Activated CD4-positive, alpha-beta T cell treated with anti-CD3 and anti-CD28 coated beads, Interleukin-2, amount 10 ng/mL, durations not matched to agents 7 days and 5 days (primary cell): ENCODE results near the gene SMAD7. TPM values are rescaled to one million over a fixed set of nuclear protein-coding genes. Genes with fewer than 3 reads are reported as not detected.
"Not testable (repeated sequence)": the region's sequence is repeated elsewhere in the genome, so short reads cannot be mapped to it uniquely, and the experiment has no call there.

ENCODE experiments used
- CTCF ChIA-PET: fragments of 350-600 bp; sonication (Branson Sonifier 250); formaldehyde crosslinking; loops from one replicate; lab custom pipeline; 2021; ENCODE audit warnings: antibody characterized with exemption; lab: Charles Lee
- POLR2A ChIA-PET: fragments of 350-600 bp; sonication (Branson Sonifier 250); formaldehyde crosslinking; loops from one replicate; lab custom pipeline; 2021; ENCODE audit warnings: antibody characterized with exemption; lab: Charles Lee
- DNase-seq: peaks from one replicate; pipeline ENCODE4 v3.0.0-alpha.2; 2020
- H3K27ac Mint-ChIP-seq: one replicate; pipeline ENCODE4 v1.8.0; 2021; ENCODE audit warnings: mild to moderate bottlenecking, moderate library complexity, mixed read lengths
- H3K27me3 Mint-ChIP-seq: one replicate; pipeline ENCODE4 v1.8.0; 2021; ENCODE audit warnings: mixed read lengths
- H3K36me3 Mint-ChIP-seq: one replicate; pipeline ENCODE4 v1.8.0; 2021; ENCODE audit warnings: low read depth, mixed read lengths
- H3K4me1 Mint-ChIP-seq: one replicate; pipeline ENCODE4 v1.8.0; 2021; ENCODE audit warnings: mixed read lengths
- H3K4me3 Mint-ChIP-seq: one replicate; pipeline ENCODE4 v1.8.0; 2021; ENCODE audit warnings: mild to moderate bottlenecking, moderate library complexity, mixed read lengths
- H3K9me3 Mint-ChIP-seq: one replicate; pipeline ENCODE4 v1.8.0; 2021; ENCODE audit warnings: mixed read lengths
- total RNA-seq, 2 experiments: library from RNA; stranded (reverse); gene quantifications; one replicate each; pipeline ENCODE4 v1.2.3, GENCODE V29; 2021

The SMAD7 gene
- total RNA-seq, 2 experiments from 2014 or later, result 19.5 to 21.7 TPM

DNA sequence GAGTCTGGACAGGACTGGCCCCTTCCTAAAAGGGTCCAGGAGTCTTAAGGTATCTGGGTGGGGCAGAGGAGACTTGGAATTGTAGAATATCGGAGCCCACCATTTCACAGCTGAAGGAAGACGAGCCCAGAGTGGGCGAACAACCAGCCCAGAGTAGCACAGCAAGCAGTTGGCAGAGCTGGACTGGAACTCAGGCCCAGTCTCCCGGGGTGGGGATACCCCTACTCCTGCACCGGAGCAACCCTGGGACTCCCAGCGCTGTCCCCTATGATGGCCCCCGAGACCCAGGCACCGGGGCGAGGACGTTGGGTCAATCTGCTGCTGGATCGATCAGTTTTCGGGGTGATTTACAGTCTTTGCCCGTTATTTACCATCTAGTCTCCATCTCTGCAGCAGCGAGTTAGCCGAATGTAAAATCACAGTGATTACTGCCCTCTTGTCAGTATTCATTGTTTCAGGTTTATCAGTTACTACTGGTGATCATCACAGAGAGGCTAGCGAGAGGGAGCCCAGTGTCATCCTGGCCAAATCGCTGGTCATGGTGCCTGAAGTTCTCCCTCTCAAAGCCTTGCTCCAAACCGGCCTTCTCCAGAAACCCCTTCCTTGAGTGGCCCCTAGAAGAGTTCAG, 75.3 kb downstream of the SMAD7 start:
- Mint-ChIP-seq H3K4me1 (peaks cover 6% of the 10 kb centered on the region), H3K4me3 (no peak overlapping the region), H3K9me3 (no peaks in the 10 kb centered on the region), H3K36me3 (no peaks in the 10 kb centered on the region), H3K27ac (no peak overlapping the region), H3K27me3 (peaks cover 2% of the 10 kb centered on the region)
- POLR2A ChIA-PET, result no interaction called here
- no peak for DNase-seq
- CTCF ChIA-PET, result interaction anchor here (1.9 kb wide), 1 partner anchor 85 kb away, joined by 4 read pairs; no protein-coding TSS in a partner anchor

DNA sequence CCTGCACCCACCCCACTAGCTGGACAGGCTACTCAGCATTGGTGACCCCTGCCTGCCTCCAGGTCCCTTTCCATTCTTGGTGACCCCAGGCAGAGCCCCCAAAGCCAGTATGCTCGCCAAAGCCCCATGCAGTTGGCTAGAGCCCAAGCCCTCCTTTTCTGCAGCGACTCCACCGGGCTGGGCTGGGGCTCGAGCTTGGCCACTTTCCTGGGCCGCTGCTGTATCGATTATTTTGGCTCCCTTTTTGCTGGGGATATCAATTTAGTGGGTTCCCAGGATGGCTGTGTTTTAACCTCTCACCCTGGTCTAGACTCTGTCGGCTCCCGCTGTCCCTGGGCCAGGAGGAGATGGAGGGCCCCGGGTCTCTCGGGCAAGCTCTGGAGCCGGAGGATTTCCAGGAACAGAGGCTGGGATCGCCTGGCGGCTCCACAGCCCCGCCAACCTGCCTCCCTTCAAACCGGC, 76.0 kb downstream of the SMAD7 start:
- H3K27ac Mint-ChIP-seq, result no peak overlapping the region
- H3K9me3 Mint-ChIP-seq, result no peaks in the 10 kb centered on the region
- H3K4me3 Mint-ChIP-seq, result no peak overlapping the region
- POLR2A ChIA-PET, result no interaction called here
- H3K4me1 Mint-ChIP-seq, result peaks cover 1% of the 10 kb centered on the region
- H3K27me3 Mint-ChIP-seq, result peaks cover under 1% of the 10 kb centered on the region
- CTCF ChIA-PET, result interaction anchor here (1.1 to 1.5 kb wide), 2 partner anchors 9 to 13 kb away, joined by 3 read pairs; no protein-coding TSS in a partner anchor
- H3K36me3 Mint-ChIP-seq, result no peaks in the 10 kb centered on the region
- DNase-seq, result no peak

DNA sequence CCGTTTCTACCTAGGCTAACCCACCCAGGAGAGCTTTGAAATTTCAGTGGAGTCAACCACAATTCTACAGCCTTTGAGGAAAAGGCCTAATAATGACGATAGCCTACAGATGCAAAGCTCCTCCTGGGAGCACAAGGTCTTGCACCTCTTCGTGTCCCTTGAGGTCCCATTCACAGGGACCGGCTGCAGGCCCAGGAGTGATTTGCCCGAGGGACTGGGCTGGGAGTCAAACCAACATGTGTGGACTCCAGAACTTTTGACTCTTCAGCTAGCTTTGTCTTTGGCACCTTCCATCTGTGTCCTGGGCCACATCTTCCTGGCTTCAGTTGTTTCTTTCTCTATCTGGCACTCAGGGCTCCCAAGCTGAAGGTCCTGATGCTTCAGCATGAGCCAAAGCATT, 76.5 kb downstream of the SMAD7 start:
- CTCF ChIA-PET, result interaction anchor here (1.1 to 1.5 kb wide), 3 partner anchors 9 to 14 kb away, joined by 3 read pairs; no protein-coding TSS in a partner anchor
- H3K4me1 Mint-ChIP-seq, result peaks cover 1% of the 10 kb centered on the region
- no peak for DNase-seq
- H3K4me3 Mint-ChIP-seq, result no peak overlapping the region
- H3K9me3 Mint-ChIP-seq, result no peaks in the 10 kb centered on the region
- no peaks in the 10 kb centered on the region for H3K27me3 Mint-ChIP-seq
- POLR2A ChIA-PET, result no interaction called here
- no peaks in the 10 kb centered on the region for H3K36me3 Mint-ChIP-seq
- H3K27ac Mint-ChIP-seq, result no peak overlapping the region

DNA sequence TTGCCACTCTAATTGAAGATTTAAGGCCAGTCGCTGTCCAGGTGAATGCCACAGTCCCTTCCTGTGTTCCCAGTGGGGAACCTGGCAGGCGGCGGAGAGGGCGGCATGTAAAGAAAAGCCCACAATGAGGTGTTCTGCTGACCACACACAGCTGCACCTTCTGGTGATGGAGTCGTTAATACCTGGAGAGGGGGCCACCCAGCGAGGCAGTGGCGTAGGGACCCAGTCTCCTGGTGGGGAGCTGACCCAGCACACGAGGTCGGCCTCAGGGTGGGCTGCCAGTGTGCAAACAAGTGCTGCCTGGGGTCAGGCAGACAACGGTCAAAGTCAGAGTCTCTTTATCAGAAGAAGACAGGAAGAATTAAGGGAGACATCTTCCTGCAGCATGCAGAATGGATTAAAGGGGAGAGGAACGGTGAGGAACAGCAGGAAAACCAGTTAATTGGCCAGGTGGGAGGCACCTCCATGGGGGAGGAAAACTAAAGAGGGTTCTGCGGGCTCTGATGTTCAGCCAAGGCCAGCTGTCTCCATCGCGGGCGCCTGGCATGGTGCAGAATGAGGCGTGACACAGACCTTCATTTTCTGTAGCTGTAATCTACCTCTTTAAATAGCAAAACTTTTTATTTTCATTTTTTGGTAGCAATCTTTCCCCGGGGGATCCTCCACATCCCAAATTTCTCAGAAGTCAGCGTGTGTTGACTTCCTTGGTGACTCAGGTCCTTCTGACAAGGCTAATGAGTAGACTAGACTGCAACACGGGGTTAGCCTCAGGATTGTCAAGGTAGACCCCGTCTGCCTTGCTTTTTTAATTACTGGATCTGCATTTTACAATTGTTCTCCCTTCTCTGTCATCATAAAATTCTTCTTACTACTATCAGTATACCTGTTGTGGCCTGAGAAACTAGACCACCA, 78.3 kb downstream of the SMAD7 start:
- Mint-ChIP-seq H3K27ac (no peak overlapping the region), H3K27me3 (no peaks in the 10 kb centered on the region), H3K4me1 (peaks cover 16% of the 10 kb centered on the region), H3K36me3 (no peaks in the 10 kb centered on the region), H3K9me3 (no peaks in the 10 kb centered on the region), H3K4me3 (no peak overlapping the region)
- no peak for DNase-seq
- CTCF ChIA-PET, result interaction anchor here (1.4 kb wide), 2 partner anchors 16 to 40 kb away, joined by 3 read pairs; no protein-coding TSS in a partner anchor
- POLR2A ChIA-PET, result no interaction called here

DNA sequence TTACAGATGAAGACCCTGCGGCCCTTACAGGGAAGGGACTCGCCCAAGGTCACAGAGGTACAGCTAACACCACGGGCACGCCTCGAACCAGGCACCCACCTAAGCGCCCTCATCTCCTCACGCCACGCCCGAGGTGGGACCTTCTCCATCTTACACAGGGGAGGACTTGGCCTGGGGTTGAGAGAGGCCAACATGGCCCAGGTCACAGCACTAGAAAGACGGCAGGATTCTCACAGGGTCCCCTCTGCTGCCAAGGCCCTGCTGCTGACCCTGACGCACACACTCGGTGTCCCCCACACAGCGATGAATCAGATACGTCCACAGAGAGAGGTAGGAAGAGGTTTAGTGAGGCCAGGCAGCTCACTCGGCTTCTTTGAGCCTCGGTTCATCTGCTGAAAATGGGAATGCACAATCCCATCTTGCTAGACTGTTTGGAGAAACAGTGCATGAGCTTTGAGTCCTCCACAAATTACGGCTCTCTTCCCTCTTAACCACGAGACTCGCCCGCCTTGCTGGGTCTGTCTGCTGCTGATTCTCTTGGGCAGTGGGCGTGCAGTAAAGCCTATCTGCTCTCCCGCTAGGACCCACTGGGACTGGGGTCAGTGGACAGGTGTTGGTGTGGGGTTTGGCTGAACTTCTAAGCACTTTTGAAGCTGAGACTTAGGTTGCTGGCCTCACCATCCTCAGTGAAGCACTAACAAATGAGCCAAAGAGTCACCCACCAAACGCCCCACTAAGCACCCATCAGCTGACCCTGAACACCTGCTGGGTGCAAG, 79.2 kb downstream of the SMAD7 start:
- Mint-ChIP-seq H3K27ac (no peak overlapping the region), H3K9me3 (no peaks in the 10 kb centered on the region), H3K36me3 (no peaks in the 10 kb centered on the region), H3K4me3 (no peak overlapping the region), H3K27me3 (no peaks in the 10 kb centered on the region), H3K4me1 (peaks cover 16% of the 10 kb centered on the region)
- CTCF ChIA-PET, result no interaction called here
- DNase-seq, result no peak
- POLR2A ChIA-PET, result no interaction called here

DNA sequence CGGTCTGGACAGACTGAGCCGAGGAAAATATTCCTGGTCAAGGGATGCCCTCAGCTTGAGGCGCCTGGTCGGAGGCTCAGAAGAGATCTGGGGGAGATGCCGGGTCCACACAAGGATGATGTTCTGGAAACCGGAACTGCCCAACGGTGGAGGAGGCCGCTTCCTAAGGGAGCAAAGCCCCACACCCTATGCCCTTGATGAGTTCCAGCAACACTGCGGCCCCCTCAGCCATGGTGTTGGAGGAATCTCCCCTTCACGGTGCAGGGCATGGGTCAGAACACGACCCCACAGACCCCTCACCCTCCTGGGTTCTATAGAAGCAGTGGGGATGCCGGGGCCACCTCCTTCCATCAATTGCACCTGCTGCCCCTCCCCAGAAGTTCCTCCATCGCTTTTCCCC, 79.8 kb downstream of the SMAD7 start:
- H3K27ac Mint-ChIP-seq, POLR2A ChIA-PET, H3K4me3 Mint-ChIP-seq, H3K27me3 Mint-ChIP-seq, H3K9me3 Mint-ChIP-seq, H3K36me3 Mint-ChIP-seq, CTCF ChIA-PET, DNase-seq: not testable (repeated sequence)
- H3K4me1 Mint-ChIP-seq, result peaks cover 16% of the 10 kb centered on the region
